Left lung (tissue), 10 donors: ENCODE measurements around the gene DNAJB13. TPM values are rescaled to one million over a fixed set of nuclear protein-coding genes. Genes with fewer than 3 reads are reported as not detected.

ENCODE experiments used
- ATAC-seq: fragments of 200-7000 bp; cut with Tn5 transposase; one replicate; pipeline ENCODE4 v1.9.1; 2020; ENCODE audit warnings: moderate library complexity
- DNase-seq, 4 donors: peaks; one replicate each; pipeline ENCODE4 v3.0.0-alpha.2; 2013 to 2020
- H3K27ac ChIP-seq, 2 donors: fragments of 200-600 bp; sonication (generic) in 1 of 2; one replicate each; pipeline versions ENCODE4 v1.5.0 to v1.8.0; 2020 to 2021
- H3K27me3 ChIP-seq, 2 donors: fragments of 200-600 bp; sonication (generic) in 1 of 2; one replicate each; pipeline versions ENCODE4 v1.5.0 to v1.8.0; 2020 to 2021
- H3K36me3 ChIP-seq, 2 donors: fragments of 200-600 bp; sonication (generic) in 1 of 2; one replicate each; pipeline versions ENCODE4 v1.5.0 to v1.8.0; 2020 to 2021
- H3K4me1 ChIP-seq, 2 donors: fragments of 200-600 bp; one replicate each; pipeline ENCODE4 v1.8.0; 2021
- H3K4me3 ChIP-seq, 2 donors: fragments of 200-600 bp; sonication (generic) in 1 of 2; one replicate each; pipeline versions ENCODE4 v1.5.0 to v1.8.0; 2020 to 2021; ENCODE audit warnings: mild to moderate bottlenecking in 1 of 2
- H3K9me3 ChIP-seq, 2 donors: fragments of 200-600 bp; sonication (generic) in 1 of 2; one replicate each; pipeline versions ENCODE4 v1.5.0 to v1.8.0; 2020 to 2021
- CTCF ChIP-seq, 2 donors: fragments of 200-600 bp; sonication (generic) in 1 of 2; IDR thresholded peaks; one replicate each; pipeline versions ENCODE4 v1.5.0 to v1.8.0; 2021; ENCODE audit warnings: antibody characterized with exemption in 2 of 2
- intact Hi-C, 2 donors: fragments of 100-400 bp; cut with DNase I; formaldehyde crosslinking; loops; one replicate each; pipeline versions ENCODE4 v1.11.2 to v1.14.2; 2022
- polyA plus RNA-seq, 6 donors: library from polyadenylated mRNA; unstranded; fragments of 120-200 nt; gene quantifications; one replicate each; pipeline ENCODE4 v1.2.1, GENCODE V29; 2013; ENCODE audit not compliant: insufficient read length in 6 of 6
- total RNA-seq, 2 donors: library from RNA; stranded (reverse); fragmentation: NEBNext Ultra II Directional; extraction: Animal tissue kit (Norgen Biotek cat#: 25700); gene quantifications; one replicate each; pipeline ENCODE4 v1.2.1, GENCODE V29; 2021
- donor health status: DM: no; HTN: yes; CAD: no.
- donor health status: DM: no; HTN: no; CAD: no.

DNAJB13 gene
- total and polyA plus RNA-seq, 8 donors = 0.78 to 4.8 (median 2.9) TPM

DNA sequence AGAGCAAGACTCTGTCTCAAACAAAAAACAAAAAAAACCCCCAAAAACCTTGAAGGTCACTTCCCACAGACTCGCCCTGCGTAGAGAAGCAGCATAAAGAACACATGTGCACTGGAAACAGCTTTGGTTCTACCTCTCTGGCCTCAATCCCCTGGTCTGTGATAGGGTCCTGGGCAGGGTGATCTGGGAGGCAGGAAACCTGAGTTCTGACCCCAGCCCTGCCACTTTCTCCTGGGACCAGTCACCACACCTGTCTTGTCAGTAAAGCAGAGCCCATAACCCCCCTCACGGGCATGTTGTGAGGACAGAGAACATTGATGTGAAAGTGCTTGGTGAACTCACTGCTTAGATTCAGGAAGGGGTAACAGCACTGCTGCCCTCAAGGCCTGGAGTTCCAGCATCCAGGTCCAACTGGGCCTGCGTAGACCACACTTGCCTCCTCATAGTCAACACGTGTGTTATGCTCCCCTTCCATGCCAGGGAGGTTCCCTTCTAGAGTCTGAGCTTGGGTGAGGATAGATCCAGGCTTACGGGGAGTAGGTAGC, 20.4 kb downstream of the DNAJB13 start:
- intact Hi-C loops = loop anchor here in 1 of 2 donors (10.0 kb wide), 1 partner anchor 64 kb away; no protein-coding TSS in a partner anchor
- H3K4me1 ChIP-seq = peaks cover 0 to 20% of the 10 kb centered on the region in 2 donors
- TF ChIP-seq CTCF (IDR thresholded peaks at IDR 0.05) = no peak
- H3K4me3 ChIP-seq = no peak overlapping the region
- no peak overlapping the region for H3K27ac ChIP-seq
- no peaks in the 10 kb centered on the region for H3K9me3 ChIP-seq
- H3K27me3 ChIP-seq = no peaks in the 10 kb centered on the region
- DNase-seq = no peak
- H3K36me3 ChIP-seq = peaks cover 0 to 21% of the 10 kb centered on the region in 2 donors
- no peak for ATAC-seq

DNA sequence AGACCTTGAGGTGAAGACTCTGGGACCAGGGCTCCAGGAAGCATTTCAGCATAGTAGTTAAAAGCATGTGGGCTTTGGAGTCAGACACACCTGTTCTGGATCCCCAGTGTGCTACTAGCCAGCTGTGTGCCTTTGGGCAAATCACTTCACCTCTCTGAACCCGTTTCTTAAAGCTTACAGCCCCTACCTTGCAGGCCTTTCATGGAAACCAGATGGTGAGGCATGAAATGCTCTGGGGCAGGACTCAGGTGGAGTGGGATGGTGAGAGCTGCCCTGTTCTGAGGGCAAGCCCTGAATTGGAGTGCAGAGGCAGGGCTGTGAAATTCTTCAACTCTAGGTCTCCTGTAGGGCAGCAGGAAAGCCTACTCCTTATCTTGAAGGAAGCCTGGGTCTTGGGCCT, 21.4 kb downstream of the DNAJB13 start:
- Histone ChIP-seq H3K27ac (no peak overlapping the region), H3K36me3 (peaks cover 0 to 30% of the 10 kb centered on the region in 2 donors), H3K9me3 (no peaks in the 10 kb centered on the region), H3K4me3 (no peak overlapping the region), H3K27me3 (no peaks in the 10 kb centered on the region), H3K4me1 (peaks cover 0 to 28% of the 10 kb centered on the region in 2 donors)
- DNase-seq (no peak), ATAC-seq (no peak)
- intact Hi-C loops = loop anchor here in 1 of 2 donors (10.0 kb wide), 1 partner anchor 63 kb away; no protein-coding TSS in a partner anchor
- no peak for TF ChIP-seq CTCF (IDR thresholded peaks at IDR 0.05)

DNA sequence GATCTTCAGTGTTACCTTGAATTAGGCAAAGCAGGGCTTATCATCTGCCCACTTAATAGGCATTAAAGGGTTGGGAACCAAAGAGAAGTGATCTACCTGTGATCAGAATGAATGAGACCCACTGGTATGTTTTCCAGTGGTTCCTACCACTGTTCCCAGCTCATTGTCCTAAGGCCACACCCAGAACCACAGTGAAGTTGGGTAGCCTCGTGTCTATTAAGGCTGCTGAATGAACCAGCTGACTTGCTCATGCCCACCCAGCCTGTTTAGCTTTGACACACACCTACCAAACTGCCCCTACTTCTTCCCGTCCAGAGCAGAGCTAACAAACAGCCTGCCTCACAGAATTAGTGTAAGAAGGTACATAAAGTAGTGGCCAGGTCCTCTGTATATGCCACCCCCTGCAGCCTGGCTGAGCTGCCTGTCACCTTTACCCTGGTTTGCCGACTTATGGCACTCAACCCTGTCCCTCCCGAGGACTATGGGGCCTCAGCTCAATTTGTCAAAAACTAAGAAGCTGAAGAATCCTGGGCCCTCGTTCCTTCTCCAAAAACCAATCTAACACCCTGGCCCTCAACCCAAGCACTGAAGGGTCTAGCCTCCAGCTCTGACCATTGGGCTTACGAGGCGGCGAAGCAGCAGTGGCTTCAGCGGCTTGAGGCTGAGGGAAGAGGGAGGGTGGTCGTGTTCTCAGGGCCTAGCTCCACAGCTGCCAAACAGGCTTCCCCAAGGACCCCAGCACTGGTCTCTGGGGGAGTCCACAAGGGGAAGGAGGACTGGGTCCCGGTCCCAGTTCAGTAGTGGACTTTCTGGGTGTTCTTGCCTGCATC, 22.0 kb downstream of the DNAJB13 start:
- Histone ChIP-seq H3K27ac (no peak overlapping the region), H3K9me3 (no peaks in the 10 kb centered on the region), H3K27me3 (no peaks in the 10 kb centered on the region), H3K4me1 (peaks cover 0 to 34% of the 10 kb centered on the region in 2 donors), H3K4me3 (no peak overlapping the region), H3K36me3 (peaks cover 0 to 37% of the 10 kb centered on the region in 2 donors)
- DNase-seq (no peak), ATAC-seq (no peak)
- intact Hi-C loops = loop anchor here in 1 of 2 donors (10.0 kb wide), 1 partner anchor 62 kb away; no protein-coding TSS in a partner anchor
- no peak for TF ChIP-seq CTCF (IDR thresholded peaks at IDR 0.05)

GRCh38 chr11:73974604-73975478, 24.0 kb downstream of the DNAJB13 start:
- H3K4me1 ChIP-seq = peaks cover 0 to 54% of the 10 kb centered on the region in 2 donors
- H3K9me3 ChIP-seq = no peaks in the 10 kb centered on the region
- H3K27ac ChIP-seq = no peak overlapping the region
- ATAC-seq = no peak
- peaks cover 0 to 56% of the 10 kb centered on the region in 2 donors for H3K36me3 ChIP-seq
- H3K27me3 ChIP-seq = no peaks in the 10 kb centered on the region
- TF ChIP-seq CTCF (IDR thresholded peaks at IDR 0.05) = no peak
- H3K4me3 ChIP-seq = no peak overlapping the region
- intact Hi-C loops = loop anchor here in 1 of 2 donors (10.0 kb wide), 1 partner anchor 60 kb away; no protein-coding TSS in a partner anchor
- DNase-seq = no peak
